HG02938 (cell line): Measurements from ENCODE around the gene POLR1D.
"Not testable (repeated sequence)": the region's sequence is repeated elsewhere in the genome, so short reads cannot be mapped to it uniquely, and the experiment has no call there.

Source experiments
- ATAC-seq: cut with Tn5 transposase; IDR thresholded peaks from one replicate; pipeline ENCODE4 v1.9.1; 2021; ENCODE audit warnings: mild to moderate bottlenecking, moderate library complexity; ENCODE audit not compliant: unreplicated experiment

The POLR1D gene

GRCh38 chr13:27613628-27614027 is 8.1 kb upstream of the POLR1D start:
- ATAC-seq: no peak

- no peak for ATAC-seq
Observed at GRCh38 chr13:27617881-27618321, 3.8 kb upstream of the POLR1D start.

GRCh38 chr13:27619093-27619727 is 2.5 kb upstream of the POLR1D start:
- ATAC-seq: no peak

GRCh38 chr13:27619728-27620376 is 1.8 kb upstream of the POLR1D start:
- ATAC-seq: peak; percentile 25

GRCh38 chr13:27620377-27621115 is 1.1 kb upstream of the POLR1D start, which contains the start of gene LNX2:
TSS of gene LNX2 (minus strand) at chr13:27620529. CDS start at chr13:27581703, 38,826 bp downstream.
- peak; percentile 82 for ATAC-seq

- ATAC-seq: no peak
Observed at GRCh38 chr13:27621116-27621365, 651 bp upstream of the POLR1D start.

GRCh38 chr13:27622102-27622820 is 569 bp downstream of the POLR1D start:
- ATAC-seq: peak; percentile 0

DNA sequence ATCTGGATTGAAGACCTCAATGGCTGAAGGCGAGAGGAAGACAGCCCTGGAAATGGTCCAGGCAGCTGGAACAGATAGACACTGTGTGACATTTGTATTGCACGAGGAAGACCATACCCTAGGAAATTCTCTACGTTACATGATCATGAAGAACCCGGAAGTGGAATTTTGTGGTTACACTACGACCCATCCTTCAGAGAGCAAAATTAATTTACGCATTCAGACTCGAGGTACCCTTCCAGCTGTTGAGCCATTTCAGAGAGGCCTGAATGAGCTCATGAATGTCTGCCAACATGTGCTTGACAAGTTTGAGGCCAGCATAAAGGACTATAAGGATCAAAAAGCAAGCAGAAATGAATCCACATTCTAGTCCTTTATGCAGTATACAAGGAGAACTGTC is 1.2 kb downstream of the POLR1D start:
- no peak for ATAC-seq

DNA sequence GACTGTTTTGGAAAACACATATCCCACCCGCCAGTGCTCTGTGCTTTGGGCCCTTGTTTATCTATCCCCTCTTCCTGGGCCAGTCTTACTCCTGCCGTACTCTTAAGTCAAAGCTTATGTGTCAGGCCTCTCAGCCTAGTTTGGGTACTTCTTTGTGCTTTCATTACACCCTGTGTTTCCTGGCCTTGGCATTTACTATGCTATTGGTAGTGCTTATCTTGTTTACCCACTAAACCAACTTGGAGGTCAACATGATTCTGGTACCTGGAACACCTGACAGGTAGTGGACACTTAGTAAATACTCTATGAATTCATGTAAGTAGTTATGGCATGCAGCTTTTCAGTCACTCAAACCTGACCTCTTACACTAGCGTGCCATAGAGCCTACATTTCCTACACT is 2.4 kb downstream of the POLR1D start:
- no peak for ATAC-seq

GRCh38 chr13:27625839-27626238 is 4.1 kb downstream of the POLR1D start:
- ATAC-seq: no peak

DNA sequence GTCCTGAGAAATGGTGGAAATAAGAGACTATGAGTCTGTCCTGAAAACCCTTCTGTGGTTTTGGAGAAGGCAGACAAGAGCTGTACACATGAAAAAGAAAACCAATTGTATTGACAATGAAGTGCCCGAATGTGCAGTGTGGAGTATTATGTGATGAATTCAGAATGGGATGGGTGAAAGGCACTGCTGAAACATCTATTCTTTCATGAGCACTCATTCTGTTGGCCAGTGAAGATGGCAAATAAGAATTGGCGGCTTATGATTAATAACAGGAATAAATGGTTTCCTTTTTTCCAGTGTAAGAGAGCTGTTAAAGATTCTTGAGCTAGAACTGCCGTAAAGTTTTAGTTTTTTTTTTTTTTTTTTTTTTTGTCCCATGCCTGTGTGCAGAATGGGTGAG is 5.7 kb downstream of the POLR1D start:
- ATAC-seq: no peak

DNA sequence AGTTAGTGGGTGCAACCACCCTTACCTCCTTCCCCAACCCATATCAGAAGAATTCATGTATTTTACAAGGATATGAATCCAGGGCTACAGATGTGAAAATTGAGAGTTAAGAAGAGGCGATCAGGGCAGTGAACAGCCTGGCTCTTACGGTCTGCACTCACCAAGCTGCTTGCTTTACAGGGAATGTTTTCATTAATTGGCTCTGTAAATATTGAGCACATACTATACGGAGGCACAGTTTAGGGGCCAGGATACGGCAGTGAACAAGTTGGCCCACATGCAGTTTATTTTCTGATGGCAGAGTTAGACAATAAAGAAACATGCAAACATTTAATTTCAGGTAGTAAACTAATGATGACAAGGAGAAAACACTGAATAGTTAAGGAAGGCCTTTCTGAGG is 6.4 kb downstream of the POLR1D start:
- ATAC-seq: no peak

GRCh38 chr13:27628766-27629165 is 7.1 kb downstream of the POLR1D start:
- not testable (repeated sequence) for ATAC-seq

- no peak for ATAC-seq
Observed at GRCh38 chr13:27631156-27631555, 9.5 kb downstream of the POLR1D start.

GRCh38 chr13:27631665-27632064 is 10.0 kb downstream of the POLR1D start:
- ATAC-seq: no peak

GRCh38 chr13:27632214-27632613 is 10.5 kb downstream of the POLR1D start:
- ATAC-seq: no peak

DNA sequence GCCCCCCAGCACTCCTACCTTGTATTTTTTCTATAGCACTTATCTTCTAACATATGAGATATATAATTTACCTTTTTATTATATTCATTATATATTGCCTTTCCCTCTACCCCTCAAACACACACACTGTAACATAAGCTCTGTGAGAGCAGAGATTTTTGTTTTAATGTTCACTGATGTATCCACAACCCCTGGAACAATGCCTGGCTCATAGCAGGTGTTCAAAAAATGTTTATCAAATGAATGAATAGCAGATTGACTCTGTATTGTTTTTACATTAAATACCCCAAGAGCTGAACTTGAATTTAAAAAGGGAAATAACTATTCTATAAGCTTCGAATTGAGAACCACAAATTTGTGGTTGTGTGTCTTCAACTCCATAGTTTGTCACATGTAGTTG is 11.0 kb downstream of the POLR1D start:
- no peak for ATAC-seq

DNA sequence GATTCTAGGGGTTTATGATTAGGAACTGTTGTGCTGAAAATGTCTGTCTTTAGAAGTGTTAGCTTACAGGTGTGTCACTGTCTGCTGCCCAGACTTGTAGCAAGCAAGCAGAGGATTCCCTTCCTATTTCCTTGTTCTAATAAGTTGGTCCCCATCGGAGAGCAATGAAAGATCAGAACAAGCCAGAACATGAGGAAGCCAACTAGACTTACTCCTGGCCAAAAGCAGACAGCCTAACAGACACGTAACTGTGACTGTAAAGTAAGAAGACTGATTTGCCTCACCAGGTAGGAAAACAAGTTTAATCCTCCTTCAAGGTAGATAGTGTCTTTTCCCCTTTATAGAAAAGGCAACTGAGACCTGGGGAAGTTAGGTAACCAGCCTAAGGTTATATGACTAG is 12.5 kb downstream of the POLR1D start:
- no peak for ATAC-seq

DNA sequence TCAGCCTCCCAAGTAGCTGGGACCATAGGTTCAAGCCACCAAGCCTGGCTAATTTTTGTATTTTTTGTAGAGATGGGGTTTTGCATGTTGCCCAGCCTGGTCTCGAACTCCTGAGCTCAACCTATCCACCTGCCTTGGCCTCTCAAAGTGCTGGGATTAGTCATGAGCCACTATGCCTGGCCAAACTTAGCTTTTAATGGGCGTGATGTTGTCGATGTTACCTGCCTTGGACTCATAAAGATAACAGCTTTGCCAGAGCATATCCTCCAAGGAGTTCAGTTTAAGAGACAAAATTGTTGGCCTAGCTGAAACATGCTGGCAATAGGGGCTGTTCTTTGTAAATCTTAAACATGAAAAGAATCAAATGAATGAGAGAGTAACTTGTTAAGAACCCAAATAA is 13.1 kb downstream of the POLR1D start:
- no peak for ATAC-seq

DNA sequence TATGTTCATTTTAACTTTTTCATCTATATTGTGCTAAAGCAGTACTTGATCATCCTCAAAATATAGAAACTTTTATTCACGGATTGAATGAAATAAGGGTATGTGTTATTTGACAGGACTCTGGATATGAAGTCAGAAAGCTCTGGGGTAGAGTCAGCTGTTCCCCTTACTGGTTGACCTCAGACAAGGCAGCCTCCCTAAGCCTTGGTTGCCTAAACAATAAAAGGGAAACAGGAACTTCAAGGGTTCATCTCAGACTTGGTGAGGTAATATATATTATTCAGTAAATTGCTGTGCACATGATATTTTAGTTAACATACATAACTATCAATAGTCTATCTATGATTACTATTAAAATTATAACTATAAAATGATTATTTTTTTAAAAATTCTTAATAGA is 13.6 kb downstream of the POLR1D start:
- ATAC-seq: no peak

GRCh38 chr13:27636589-27637288 is 15.0 kb downstream of the POLR1D start:
- ATAC-seq: no peak
